PC-3 (cell line): Measurements from ENCODE around the gene SLC25A12.

Experiments
- EZH2 ChIP-seq: fragments of 300-600 bp; sonication (generic); IDR thresholded peaks from one replicate; pipeline ENCODE4 v1.6.1; 2017; ENCODE audit warnings: antibody characterized with exemption, mild to moderate bottlenecking, low read length; ENCODE audit not compliant: unreplicated experiment
- EZH2phosphoT487 ChIP-seq: fragments of 300-600 bp; sonication (generic); IDR thresholded peaks from 2 replicates; pipeline ENCODE4 v1.6.1; 2018; ENCODE audit warnings: mild to moderate bottlenecking, antibody characterized with exemption, low read length, borderline replicate concordance
- TF ChIP-seq, protein P1 (sequence below): fragments of 300-600 bp; sonication (generic); conservative IDR thresholded peaks from 2 replicates; pipeline ENCODE4 v1.5.1; 2017; ENCODE audit warnings: antibody characterized with exemption, low read depth, mild to moderate bottlenecking, low read length

- TF ChIP-seq, protein P1, sequence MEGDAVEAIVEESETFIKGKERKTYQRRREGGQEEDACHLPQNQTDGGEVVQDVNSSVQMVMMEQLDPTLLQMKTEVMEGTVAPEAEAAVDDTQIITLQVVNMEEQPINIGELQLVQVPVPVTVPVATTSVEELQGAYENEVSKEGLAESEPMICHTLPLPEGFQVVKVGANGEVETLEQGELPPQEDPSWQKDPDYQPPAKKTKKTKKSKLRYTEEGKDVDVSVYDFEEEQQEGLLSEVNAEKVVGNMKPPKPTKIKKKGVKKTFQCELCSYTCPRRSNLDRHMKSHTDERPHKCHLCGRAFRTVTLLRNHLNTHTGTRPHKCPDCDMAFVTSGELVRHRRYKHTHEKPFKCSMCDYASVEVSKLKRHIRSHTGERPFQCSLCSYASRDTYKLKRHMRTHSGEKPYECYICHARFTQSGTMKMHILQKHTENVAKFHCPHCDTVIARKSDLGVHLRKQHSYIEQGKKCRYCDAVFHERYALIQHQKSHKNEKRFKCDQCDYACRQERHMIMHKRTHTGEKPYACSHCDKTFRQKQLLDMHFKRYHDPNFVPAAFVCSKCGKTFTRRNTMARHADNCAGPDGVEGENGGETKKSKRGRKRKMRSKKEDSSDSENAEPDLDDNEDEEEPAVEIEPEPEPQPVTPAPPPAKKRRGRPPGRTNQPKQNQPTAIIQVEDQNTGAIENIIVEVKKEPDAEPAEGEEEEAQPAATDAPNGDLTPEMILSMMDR, result no peak
- TF ChIP-seq EZH2 (no peak), EZH2phosphoT487 (no peak)
Measured at GRCh38 chr2:171941316-171941699, 47.3 kb upstream of the SLC25A12 start.
